ENCODE data around the gene MAPK10. TPM values are rescaled to one million over a fixed set of nuclear protein-coding genes. Genes with fewer than 3 reads are reported as not detected.

Gene MAPK10
- total and polyA plus RNA-seq, 2 donors (not counting 3 experiments of a cell fraction or from before 2014, with no cell fraction given) = 0.17 TPM; not detected in 1

DNA sequence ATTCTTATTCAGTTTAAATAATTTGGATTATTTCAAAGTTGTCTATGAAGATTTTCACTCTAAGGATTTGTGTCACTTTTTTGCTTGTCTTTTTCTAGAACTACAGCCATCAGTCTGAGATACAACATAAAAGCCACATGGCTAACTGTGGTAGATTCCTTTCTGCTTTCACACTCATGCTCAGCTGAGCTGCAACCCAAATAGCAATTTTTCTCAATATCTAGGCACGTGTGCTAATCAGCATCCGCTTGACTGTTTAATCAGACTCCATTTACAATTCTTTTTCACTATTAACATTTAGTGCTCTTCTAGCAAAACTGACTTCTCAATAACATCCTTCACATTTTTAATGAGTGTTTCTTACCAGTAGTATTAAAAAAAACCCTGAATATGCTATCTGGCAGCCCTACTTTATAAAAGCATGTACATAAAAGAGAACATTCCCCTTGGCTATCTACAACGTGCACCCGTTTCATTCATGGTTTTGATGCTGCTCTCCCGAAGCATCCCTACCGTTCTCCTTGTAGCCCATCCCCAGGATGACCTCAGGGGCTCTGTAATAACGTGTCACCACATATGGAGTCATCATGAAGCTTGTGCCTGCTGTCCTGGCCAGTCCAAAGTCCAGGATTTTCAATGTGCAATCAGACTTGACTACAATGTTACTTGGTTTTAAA is 259.2 kb downstream of the MAPK10 start:
- Histone ChIP-seq H3K79me2 (ENCODE audit: control insufficient read depth, insufficient read depth, low read length) (no peaks in the 10 kb centered on the region), H3K27ac (ENCODE audit: insufficient read depth, low read depth, low read length) (no peak overlapping the region), H3K9ac (replicated peaks; ENCODE audit: extremely low read depth, insufficient read depth, low read length) (no peak overlapping the region), H3K4me1 (ENCODE audit: control insufficient read depth, extremely low read depth, insufficient read depth, low read length) (no peaks in the 10 kb centered on the region), H3K36me3 (ENCODE audit: control insufficient read depth in 2 of 2, extremely low read depth in 1 of 2, insufficient read depth in 2 of 2, low read length in 2 of 2) (no peaks in the 10 kb centered on the region), H3K9me3 (replicated peaks; ENCODE audit: control insufficient read depth, insufficient read depth, low read length) (no peaks in the 10 kb centered on the region), H3K27me3 (ENCODE audit: control insufficient read depth in 2 of 2, insufficient read depth in 2 of 2, low read length in 2 of 2) (peaks cover 0 to 3% of the 10 kb centered on the region in 2 experiments), H3K4me2 (ENCODE audit: insufficient read depth, low read length) (no peak overlapping the region), H2AFZ (ENCODE audit: low read depth, low read length) (no peak overlapping the region), H3K4me3 (replicated peaks in 1 of 3; ENCODE audit: insufficient read depth in 1 of 3, low read depth in 1 of 3, low read length in 3 of 3) (no peak overlapping the region), H4K20me1 (replicated peaks; ENCODE audit: control insufficient read depth, extremely low read depth, insufficient read depth, low read length) (no peaks in the 10 kb centered on the region), H3K9me1 (replicated peaks; ENCODE audit: control insufficient read depth, extremely low read depth, insufficient read depth, low read length) (no peaks in the 10 kb centered on the region)
- BruUV-seq (replicated peaks) = no TSS peak
- DNase-seq (ENCODE audit: low read depth, low spot score) (no peak), FAIRE-seq (no peak)
- TF ChIP-seq, protein P1, sequence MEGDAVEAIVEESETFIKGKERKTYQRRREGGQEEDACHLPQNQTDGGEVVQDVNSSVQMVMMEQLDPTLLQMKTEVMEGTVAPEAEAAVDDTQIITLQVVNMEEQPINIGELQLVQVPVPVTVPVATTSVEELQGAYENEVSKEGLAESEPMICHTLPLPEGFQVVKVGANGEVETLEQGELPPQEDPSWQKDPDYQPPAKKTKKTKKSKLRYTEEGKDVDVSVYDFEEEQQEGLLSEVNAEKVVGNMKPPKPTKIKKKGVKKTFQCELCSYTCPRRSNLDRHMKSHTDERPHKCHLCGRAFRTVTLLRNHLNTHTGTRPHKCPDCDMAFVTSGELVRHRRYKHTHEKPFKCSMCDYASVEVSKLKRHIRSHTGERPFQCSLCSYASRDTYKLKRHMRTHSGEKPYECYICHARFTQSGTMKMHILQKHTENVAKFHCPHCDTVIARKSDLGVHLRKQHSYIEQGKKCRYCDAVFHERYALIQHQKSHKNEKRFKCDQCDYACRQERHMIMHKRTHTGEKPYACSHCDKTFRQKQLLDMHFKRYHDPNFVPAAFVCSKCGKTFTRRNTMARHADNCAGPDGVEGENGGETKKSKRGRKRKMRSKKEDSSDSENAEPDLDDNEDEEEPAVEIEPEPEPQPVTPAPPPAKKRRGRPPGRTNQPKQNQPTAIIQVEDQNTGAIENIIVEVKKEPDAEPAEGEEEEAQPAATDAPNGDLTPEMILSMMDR (IDR thresholded peaks at IDR 0.05; ENCODE audit: extremely low read depth in 1 of 2, insufficient read depth in 1 of 2, low read depth in 1 of 2, low read length in 2 of 2) = no peak
- no peak for TF ChIP-seq POLR2A (IDR thresholded peaks at IDR 0.05; ENCODE audit: low read depth, low read length)
- no peak for TF ChIP-seq FOS (IDR thresholded peaks at IDR 0.05; ENCODE audit: borderline replicate concordance, insufficient read depth, low read length)
- TF ChIP-seq POLR2AphosphoS5 (IDR thresholded peaks at IDR 0.05; ENCODE audit: insufficient read depth, low read depth, low read length) = no peak
- no peak for TF ChIP-seq MYC (IDR thresholded peaks at IDR 0.05; ENCODE audit: low read depth, low read length)
- TF ChIP-seq, protein P2, sequence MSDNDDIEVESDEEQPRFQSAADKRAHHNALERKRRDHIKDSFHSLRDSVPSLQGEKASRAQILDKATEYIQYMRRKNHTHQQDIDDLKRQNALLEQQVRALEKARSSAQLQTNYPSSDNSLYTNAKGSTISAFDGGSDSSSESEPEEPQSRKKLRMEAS (IDR thresholded peaks at IDR 0.05; ENCODE audit: insufficient read depth, insufficient read length) = no peak
- TF ChIP-seq JUN (IDR thresholded peaks at IDR 0.05; ENCODE audit: borderline replicate concordance, insufficient read depth, insufficient read length, low read depth) = no peak
- no peak for TF ChIP-seq EZH2 (IDR thresholded peaks at IDR 0.05; ENCODE audit: borderline replicate concordance, low read depth, low read length, severe bottlenecking)
- TF ChIP-seq GATA2 (IDR thresholded peaks at IDR 0.05; ENCODE audit: insufficient read depth, insufficient read length, low read depth, low read length) = no peak
- intact Hi-C loops (cut with micrococcal nuclease) = no loop called here
- CTCF ChIA-PET = no interaction called here
- POLR2A ChIA-PET = no interaction called here
- dilution Hi-C loops (cut with MboI; ENCODE audit: extremely low pct_ligation_motif_present, low sequenced_read_pairs) = no loop called here

Measured in endothelial cell of umbilical vein (primary cell).